Measurements from ENCODE around the gene TEX29.

Gene TEX29

DNA sequence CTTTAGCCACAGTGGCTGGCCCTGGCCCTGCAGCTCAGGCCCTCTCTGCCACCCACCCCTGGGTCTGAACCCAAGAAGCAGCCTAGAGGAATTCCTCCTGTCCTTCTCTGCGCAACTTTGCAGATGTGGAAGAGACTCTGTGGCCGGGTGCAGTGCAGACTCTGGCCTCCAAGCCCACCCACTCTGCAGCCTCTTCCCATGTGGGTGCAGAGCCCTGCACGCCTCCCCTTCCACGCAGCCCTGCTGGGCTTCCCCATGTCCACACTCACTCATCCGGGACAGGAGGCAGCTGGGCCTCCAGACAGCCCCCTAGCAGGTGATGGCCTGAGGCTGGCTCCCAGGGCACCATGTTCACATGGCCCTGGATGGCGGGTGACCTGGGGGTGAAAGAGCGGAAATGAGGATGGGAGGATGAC is 2.5 kb downstream of the TEX29 start:
- no peak for DNase-seq

DNA sequence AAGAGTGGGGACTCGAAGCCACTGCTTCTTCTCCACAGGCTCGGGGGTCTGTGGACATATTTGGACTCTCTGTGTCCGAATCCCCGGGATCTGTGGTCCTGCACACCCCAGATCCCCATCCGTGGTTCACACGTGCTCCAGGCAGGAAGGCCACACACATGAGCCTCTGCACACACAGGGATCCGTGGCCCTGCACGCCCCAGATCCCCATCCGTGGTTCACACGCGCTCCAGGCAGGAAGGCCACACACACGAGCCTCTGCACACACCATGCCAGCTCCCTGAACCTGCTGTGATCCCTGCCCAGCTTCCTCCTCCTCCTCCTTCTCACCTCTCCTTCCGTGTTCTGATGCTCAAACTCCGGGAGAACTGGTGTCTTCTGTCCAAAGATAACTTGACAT is 3.1 kb downstream of the TEX29 start:
- no peak for DNase-seq

DNA sequence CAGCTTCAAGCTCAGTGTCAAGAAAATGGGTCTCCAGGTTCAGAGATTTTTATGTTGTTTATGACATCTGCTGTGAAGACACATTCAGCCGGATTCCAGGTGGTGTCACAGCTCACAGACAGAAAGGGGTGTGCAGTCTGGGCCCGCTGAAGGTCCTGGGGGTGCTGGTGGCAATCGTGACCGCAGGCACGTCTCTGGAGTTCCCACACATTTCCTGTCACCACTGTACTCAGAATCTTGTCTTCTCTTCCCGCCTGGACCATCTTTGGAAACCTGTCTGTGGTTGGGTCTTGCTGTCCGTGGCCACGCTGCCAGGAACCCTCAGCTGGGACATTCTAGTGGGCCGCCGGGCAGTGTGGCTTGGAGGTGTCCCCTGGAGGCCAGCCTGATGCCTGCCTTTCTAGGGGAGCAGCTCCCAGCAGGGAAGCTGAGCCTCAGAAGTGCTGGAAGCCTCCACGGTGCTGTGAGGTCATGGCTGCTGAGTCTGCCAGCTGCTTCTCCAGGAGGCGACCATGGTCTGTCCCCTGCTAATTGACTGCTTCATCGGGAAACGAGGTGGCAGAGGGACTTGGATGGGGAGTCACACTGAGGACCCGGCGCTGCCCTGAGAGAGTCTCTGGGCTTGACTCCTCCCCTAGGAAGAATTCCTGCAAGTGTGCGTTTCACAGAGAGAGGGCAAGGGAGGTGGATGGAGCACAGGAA is 3.7 kb downstream of the TEX29 start:
- DNase-seq = no peak

DNA sequence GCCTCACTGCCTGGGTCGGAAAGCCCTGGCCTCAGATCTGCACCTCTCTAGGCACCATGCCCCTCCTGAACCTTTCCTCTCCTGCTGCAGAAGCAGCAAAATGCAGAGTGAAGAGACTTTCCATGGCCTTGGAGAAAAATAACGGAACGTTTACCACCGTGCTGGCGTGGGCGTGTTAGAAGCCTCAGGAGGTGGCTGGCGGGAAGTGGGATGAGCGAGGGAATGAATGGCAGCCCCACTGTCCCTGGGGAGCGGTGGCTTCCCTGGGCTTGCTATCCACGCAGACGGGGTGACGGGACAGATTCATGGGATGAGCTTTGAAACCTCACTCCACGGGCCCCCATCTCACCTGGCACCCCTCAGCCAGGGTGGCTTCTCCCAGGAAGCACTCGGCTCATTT is 4.3 kb downstream of the TEX29 start:
- DNase-seq = no peak

DNA sequence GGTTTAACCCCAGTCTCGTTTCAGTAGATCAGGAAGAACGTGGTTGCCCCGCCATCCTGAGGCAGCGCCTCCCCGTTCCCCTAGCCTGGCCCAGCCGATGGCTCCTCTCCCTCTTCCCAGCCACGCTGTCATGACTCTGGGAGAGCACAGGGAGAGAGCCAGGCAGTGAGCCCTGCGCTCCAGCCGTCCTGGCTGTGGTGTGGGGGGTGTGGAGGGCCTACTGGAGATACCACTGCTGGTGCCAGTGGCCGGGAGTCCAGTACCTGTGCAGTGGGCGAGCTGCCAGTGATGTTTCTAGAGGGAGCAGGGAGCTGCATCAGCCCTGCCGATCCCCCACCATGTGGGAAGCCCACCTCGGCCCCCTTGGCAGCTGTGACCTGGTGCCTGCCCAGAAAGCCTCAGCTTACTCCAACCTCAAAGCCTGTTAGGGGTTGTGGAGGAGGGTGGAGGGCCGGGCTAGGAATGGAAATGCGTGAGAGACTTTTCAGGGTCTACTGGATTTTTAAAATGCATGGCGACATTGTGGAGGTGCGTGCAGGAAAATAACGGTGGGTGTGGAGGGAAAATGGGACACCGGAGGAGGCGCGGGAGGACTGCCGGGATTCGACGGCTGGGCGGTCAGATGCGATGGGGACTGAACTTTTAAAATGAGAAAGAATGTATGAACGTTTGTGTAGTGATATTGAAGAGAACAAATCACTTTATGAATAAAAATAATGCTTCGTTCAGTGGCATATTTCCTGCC is 4.9 kb downstream of the TEX29 start:
- DNase-seq = no peak

DNA sequence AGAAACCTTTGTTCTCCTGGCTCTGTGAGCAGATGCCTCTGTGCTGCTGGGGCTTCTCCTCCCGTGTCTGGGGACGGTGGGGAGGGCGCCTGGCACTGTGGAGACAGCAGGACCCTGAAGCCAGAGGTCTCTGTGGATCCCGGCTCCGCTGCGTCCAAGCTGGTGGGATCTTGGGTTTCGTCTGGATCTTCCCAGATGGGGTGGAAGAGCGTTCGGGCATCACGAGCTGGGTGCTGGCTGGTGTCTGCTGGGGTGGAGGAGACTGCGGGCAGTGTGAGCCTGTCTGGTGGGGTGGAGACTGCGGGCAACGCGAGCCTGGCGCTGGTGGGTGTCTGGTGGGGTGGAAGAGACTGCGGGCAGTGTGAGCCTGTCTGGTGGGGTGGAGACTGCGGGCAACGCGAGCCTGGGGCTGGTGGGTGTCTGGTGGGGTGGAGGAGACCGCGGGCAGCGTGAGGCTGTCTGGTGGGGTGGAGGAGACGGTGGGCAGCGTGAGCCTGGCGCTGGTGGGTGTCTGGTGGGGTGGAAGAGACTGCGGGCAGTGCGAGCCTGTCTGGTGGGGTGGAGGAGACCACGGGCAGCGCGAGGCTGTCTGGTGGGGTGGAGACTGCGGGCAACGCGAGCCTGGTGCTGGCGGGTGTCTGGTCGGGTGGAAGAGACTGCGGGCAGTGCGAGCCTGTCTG is 5.6 kb downstream of the TEX29 start:
- no peak for DNase-seq

DNA sequence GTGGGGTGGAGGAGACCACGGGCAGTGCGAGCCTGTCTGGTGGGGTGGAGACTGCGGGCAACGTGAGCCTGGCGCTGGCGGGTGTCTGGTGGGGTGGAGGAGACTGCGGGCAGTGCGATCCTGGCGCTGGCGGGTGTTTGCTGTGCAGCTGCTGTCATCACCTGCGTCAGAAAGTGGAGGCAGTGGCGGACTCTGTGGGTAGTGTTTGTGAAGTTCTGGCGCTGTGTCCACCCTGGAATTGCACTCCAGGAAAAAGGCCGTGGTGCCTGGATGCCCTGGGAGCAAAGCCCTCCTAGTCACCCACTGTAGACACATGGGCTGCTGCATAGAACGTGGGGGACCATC is 6.2 kb downstream of the TEX29 start:
- no peak for DNase-seq

DNA sequence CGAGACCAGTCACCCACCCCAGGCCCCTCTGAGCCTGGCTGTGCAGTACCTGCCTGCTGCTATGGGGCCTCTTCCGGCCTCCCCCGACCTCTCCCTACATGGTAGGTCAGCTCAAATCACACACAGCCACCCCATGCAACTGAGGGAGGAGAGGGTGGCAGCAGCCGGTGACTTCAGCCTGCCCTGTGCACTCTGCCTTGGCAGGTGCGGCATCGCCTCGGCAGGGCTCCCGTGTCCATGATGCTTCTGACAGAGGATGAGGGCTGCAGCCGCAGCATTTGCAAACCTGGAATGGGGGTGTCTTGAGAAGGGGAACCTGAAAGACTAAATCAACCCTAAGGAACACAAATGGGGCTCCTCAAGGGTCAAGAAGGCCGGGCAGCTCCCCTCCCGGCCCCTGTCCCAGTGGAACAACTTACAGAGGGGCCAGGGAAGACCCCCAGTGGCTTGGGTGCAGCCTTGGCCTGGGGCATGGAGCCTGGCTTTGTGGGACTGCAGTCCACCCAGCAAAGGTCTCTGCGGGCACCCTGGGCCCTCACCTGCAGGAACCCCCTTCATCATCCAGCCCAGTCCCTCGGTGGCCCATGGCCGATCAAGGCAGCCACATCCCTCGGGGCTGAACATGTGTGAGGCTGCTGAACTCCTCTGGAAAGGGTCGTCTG is 6.7 kb downstream of the TEX29 start:
- no peak for DNase-seq

DNA sequence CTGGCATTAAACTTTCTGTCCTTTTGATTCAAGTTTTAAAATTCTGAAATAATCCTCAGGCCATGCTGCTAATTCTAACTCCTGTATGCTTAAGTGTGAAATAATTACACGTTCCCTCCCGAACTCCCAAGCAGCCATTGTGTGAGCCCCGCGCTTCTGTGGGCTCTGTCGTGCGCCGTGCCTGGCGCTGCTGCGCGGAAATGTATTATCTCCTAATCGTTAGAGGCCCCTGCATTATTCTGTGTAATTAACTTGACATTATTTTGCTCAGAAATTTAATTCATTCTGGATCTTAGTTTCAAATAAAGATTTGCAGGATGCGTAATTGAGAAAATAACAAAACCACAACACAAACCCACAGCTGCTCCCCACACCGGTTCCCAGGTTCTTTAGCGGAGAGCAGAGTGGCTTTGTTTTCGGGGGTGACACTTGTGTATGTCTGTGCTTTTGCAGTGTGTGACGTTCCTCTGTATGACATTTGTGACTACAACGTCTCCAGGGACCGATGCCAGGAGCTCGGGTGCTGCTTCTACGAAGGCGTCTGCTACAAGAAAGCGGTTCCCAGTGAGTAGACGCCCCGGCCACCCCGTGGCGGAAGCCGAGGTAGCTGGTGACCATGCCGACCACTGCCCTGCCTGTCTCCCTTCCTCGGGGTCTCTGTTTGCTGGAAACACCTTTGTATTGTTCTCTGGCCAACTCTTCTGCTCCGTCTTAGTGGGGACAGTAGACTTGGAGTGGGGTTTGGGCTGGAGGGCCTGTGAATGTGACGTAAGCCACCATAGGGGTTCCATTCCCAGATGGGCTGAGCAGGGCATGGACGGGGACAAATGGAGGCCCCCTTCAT is 7.5 kb downstream of the TEX29 start:
- no peak for DNase-seq

DNA sequence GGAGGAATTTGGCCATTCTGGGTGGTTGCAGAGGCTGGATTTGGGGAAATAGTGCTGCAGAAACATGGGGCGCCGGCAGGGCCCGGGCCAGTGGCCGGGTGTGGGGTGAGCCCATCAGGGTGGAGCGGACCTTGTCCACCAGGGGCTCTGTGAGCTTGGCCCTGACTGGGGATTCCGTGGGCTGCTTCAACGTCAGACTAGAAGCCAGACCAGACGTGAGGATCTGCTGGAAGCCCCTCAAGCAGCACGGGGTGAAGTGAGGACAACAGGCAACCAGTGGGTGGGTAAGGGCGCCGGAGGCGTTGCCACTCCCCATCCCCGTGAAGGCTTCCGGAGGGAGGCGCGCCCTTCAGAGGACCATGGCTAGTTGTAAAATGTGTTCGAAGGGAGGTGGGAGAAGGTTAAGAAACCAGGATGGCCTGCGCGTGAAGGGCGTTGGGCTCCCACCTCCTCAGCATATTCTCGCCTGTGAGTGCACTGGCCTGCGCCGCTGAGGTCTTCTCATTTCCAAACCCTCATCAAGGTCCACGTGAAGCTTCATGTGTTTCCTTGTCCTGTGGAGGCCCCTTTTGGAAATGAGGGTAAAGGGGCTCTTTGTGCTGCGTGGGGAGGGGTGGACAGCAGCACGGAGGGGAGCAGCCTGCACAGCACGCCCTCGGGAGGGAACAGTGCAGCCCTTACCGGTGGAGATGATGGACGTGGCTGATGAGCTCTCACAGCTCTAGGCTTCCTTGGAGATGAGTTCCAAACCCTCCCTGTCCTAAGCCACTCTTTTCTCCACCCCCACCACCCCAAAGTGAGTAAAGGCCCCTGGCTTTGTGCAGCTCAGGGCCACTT is 8.3 kb downstream of the TEX29 start:
- DNase-seq = no peak

DNA sequence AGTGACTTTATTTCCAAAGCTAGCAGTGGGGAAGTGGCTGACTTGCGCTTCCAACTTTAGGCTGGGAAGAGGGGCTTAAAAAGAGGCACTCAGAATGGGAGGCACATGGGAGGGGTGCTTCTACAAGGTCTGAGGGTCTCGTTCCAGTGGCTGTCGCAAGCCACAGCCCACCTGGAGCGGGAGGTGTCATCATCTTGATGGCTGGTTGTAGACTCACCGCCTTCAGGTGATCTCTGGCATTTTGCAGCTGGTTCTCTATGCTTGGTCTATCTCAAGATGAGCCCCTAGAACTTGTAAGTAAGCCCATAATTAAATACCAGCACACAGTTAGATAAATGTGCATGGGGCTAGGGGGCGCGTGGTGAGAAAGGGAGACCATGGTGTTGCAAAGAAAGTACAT is 9.2 kb downstream of the TEX29 start:
- no peak for DNase-seq

DNA sequence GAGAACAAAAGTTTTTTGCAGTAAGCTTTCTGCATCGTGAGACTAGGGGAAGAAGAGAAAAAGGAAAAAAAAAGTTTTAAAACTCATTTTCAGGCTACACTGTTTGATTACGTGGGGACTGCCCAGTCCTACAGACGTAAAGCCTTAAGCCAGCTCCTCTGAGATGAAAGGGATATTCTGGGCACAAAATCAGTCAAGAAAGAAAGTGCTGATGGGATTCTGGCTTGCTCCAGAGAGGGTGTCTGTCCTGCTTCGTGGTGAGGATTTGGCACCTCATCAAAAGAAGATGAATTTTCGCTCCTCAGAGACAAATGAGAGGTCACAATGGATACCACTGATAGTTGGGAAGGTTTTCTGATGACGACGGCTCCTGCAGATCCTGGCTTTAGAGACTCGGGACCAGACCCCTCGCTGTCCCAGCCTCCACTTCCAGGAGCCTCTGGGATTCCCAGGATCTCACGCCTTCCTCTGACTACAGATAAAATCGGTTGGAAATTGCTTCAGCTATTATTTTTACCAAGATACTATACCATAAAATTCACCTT is 9.7 kb downstream of the TEX29 start:
- no peak for DNase-seq

DNA sequence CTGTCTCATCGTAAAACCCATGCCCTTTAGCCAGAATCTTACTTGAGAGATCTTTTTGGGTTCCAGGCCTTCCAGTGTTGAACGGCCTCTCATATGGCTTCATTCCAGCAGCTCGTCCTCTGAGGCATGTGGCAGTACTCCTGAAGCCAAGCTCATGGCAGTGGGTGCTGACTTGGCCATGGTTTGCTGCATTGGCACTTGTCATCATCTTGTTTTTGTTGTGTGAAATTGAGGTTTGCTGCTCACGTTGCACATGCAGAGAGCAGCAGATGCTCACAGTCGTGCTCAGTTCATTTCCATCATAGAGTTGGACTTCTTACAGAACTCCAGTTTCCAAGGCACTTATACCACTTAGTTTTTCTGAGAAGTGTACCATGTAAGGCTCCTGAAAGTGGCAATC is 14.9 kb downstream of the TEX29 start:
- no peak for DNase-seq

DNA sequence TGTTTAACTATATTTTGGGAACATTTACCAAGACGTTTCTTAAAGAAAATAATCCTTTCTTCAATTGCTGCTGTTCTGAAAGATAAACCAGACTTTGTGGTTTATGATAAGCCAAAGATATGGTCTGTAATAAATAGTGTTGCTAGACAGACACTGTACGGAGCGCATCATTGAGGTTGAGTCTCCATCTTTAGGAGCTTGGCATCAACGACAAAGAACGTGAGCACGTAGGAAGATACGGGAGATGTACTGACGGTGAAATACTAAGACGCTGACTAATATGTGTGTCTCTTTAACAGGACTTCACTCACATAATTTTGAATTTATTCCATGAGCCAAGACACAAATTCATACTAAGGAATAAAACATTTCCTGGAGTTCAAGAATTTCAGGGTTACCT is 16.2 kb downstream of the TEX29 start:
- DNase-seq = no peak

DNA sequence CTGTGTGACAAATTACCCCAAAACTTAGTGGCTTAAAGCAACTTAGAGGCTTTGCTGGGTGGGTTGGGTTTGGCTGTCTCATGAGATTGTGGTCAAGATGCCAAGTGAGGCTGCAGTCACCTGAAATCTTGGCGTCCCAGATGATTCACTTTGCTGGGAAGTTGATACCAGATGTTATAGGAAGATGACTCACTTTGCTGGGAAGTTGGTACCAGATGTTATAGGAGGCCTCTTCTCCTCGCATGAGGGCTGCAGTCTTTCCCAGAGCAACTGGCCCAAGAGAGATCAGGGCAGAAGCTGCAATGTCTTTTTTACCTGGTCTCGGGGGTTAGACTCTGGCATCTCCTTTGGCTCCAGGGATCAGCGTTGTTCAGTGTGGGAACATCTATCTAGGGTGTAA is 16.8 kb downstream of the TEX29 start:
- DNase-seq = no peak

DNA sequence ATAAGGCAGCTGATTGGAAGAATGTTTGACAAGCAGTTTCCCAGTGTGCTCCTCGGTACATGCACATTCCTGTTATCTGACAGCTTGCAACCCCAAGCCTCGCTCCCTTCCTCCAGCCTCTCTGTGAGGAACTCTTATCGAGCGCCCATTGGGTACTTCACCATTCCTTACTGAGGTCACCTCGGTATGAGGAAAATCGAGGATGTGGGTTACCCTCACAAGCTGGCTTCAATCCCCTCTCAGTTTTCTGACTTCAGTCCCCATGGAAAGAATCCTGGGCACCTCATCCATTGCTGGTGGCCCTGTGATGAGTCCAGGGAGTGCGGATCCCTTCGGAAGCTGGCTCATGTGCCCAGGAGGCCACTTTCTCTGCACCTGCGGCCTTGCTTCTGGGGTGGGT is 17.3 kb downstream of the TEX29 start:
- no peak for DNase-seq

DNA sequence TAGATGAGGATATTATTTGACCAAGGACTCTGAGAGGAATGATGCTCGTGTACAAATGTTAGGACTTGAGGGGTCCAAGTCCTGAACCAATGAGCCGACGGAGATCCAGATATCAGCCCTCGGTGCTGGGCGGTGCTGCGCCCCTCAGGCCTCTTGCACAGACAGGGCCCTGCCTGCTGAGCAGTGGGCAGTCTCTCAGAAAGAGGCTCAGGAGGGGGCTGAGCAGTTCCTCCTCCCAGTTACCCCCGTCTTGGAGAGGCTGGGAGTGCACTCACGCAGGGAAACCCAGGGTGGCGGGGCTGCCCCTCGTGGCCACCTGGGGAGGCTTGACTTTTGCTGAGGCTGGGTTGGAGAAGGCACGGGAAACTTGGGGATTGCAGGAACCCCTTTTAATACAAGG is 18.4 kb downstream of the TEX29 start:
- DNase-seq = no peak

DNA sequence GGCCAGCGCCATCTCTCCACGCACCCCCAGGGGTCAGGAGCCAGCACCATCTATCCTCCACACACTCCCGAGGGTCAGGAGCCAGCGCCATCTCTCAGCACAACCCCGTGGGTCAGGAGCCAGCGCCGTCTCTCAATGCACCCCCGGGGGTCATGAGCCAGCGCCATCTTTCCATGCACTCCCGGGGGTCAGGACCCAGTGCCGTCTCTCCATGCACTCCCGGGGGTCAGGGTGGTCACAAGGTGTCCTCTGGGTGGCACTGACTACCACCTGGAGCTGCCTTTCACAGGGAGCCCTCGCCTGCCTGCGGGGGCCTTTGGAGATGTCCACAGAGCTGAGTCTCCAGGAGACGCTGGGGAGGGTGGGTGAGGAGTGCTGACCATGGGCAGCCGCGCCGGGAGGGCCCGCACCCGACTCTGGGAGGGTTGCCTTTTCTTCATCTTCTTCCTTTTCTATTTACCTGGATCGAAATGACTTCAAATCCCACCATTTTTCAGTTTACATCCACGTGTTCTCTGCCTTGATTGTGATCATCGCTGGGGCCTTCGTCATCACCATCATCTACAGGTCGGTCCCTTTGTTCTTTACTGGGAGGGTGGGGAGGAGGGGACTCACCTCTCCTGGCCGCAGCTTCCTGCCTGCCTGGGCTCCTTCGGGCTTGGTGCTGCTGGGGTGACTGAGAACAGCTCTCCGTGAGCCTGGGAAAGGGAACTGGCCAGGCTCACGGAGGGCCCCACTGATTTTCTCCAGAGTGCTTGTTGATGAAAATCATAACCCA is 19.1 kb downstream of the TEX29 start:
- DNase-seq = no peak

DNA sequence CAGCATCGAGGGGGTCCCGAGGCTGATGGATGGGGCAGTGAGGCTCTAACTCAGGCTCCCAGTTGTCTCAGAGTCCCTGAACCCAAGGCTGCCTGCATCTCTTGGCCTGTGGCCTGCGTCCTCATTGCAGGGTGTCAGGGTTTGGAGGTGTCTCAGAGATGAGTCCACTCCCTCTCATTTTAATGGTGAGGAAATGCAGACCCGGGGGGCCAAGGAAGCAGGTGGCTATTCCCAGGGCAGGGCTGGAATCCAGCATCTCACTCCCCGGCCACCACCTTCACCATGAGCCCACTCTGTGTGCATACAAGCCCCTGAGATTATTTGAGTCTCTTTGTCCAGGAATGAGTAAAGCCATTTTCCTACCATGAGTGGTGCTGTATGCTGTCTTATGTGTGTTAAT is 21.4 kb downstream of the TEX29 start:
- DNase-seq = no peak

DNA sequence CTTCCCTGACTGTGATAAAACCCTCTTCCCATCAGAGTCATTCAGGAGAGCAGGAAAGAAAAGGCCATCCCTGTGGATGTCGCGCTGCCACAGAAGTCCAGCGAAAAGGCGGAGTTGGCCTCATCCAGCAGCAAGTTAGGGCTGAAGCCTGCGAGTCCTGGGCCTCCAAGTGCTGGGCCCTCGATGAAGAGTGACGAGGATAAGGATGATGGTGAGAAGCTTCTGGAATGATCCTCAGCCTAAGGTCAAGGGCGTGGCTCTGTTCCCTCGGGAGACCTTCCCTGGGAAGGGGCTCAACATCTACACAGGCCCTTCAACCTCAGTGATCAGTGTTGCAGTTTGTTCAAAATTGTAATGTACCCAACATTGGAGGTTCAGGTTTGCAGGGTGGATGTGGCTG is 22.3 kb downstream of the TEX29 start:
- no peak for DNase-seq

All from suppressor macrophage (primary cell).